HepG2 (cell line): Measurements from ENCODE around the gene HRNR. TPM values are rescaled to one million over a fixed set of nuclear protein-coding genes. Genes with fewer than 3 reads are reported as not detected.
"Not testable (repeated sequence)": the region's sequence is repeated elsewhere in the genome, so short reads cannot be mapped to it uniquely, and the experiment has no call there.

ENCODE experiments used
- ATAC-seq: fragments of 200-7000 bp; cut with Tn5 transposase; 3 replicates; pipeline ENCODE4 v1.9.1; 2020; ENCODE audit warnings: mild to moderate bottlenecking, moderate library complexity
- BruUV-seq: library from RNA; stranded (reverse); fragments of 400-500 nt; replicated peaks from 2 replicates; lab custom pipeline; 2021; lab: Mats Ljungman, UMichigan
- CTCF ChIA-PET: fragments of 300-600 bp; formaldehyde crosslinking; extraction: SDS; loops from one replicate; lab custom pipeline; 2021; ENCODE audit warnings: low total read pairs, inconsistent platforms, low intra/inter-chr PET ratio; lab: Yijun Ruan, JAX
- POLR2A ChIA-PET: fragments of 350-600 bp; sonication (Branson Sonifier 250); formaldehyde crosslinking; loops from one replicate; lab custom pipeline; 2020; ENCODE audit warnings: antibody characterized with exemption, inconsistent platforms; lab: Yijun Ruan, JAX
- DNase-seq: peaks from one replicate; pipeline ENCODE4 v3.0.0-alpha.2; 2015; ENCODE audit warnings: low spot score
- FAIRE-seq: peaks from 3 replicates; lab custom pipeline; 2011; peaks lifted over from hg19 to GRCh38; lab: Jason Lieb, UNC
- H2AFZ ChIP-seq: one replicate; pipeline ENCODE4 v1.6.1; 2011; ENCODE audit warnings: low read length, inconsistent platforms
- H3K27ac ChIP-seq: fragments of 300-600 bp; 3 replicates; pipeline ENCODE4 v1.8.0; 2011; ENCODE audit warnings: mixed run types, mild to moderate bottlenecking, mixed read lengths, low read length, inconsistent platforms; ENCODE audit not compliant: insufficient read depth; ENCODE audit errors: extremely low read length
- H3K27me3 ChIP-seq, 2 experiments: fragments of 200-600 bp in 1 of 2; 2 replicates in 1 of 2; 3 replicates in 1 of 2; pipeline versions ENCODE4 v1.6.0 to v1.8.0; 2011; ENCODE audit warnings: low read length in 2 of 2, mild to moderate bottlenecking in 2 of 2, moderate library complexity in 2 of 2, inconsistent platforms in 1 of 2; ENCODE audit not compliant: insufficient read depth in 2 of 2, control insufficient read depth in 1 of 2
- H3K36me3 ChIP-seq, 2 experiments: fragments of 200-600 bp in 1 of 2; replicated peaks in 1 of 2; 2 replicates in 1 of 2; 3 replicates in 1 of 2; pipeline versions ENCODE4 v1.5.1 to v1.8.0; 2011; ENCODE audit warnings: low read length in 2 of 2, inconsistent platforms in 1 of 2; ENCODE audit not compliant: insufficient read depth in 2 of 2, control insufficient read depth in 1 of 2
- H3K4me1 ChIP-seq: 2 replicates; pipeline ENCODE4 v1.5.1; 2012; ENCODE audit warnings: low read length, inconsistent platforms; ENCODE audit not compliant: insufficient read depth
- H3K4me2 ChIP-seq: 2 replicates; pipeline ENCODE4 v1.6.0; 2011; ENCODE audit warnings: low read depth, low read length, inconsistent platforms
- H3K4me3 ChIP-seq, 3 experiments: fragments of 200-600 bp in 1 of 3; sonication (generic), shearing (Covaris generic) in 1 of 3; replicated peaks in 1 of 3; 2 replicates each; pipeline ENCODE4 v1.5.1; 2011 to 2016; ENCODE audit warnings: low read length in 3 of 3, inconsistent platforms in 2 of 3, low read depth in 2 of 3, mild to moderate bottlenecking in 2 of 3, control low read depth in 1 of 3, mixed read lengths in 1 of 3; ENCODE audit not compliant: insufficient read depth in 1 of 3
- H3K79me2 ChIP-seq: one replicate; pipeline ENCODE4 v1.6.1; 2011; ENCODE audit warnings: low read length, inconsistent platforms; ENCODE audit not compliant: insufficient read depth
- H3K9ac ChIP-seq: 2 replicates; pipeline ENCODE4 v1.6.0; 2011; ENCODE audit warnings: mild to moderate bottlenecking, low read depth, low read length, inconsistent platforms; ENCODE audit not compliant: insufficient read depth
- H3K9me3 ChIP-seq: 2 replicates; pipeline ENCODE4 v1.5.1; 2012; ENCODE audit warnings: mild to moderate bottlenecking, low read length
- H4K20me1 ChIP-seq: 2 replicates; pipeline ENCODE4 v1.6.0; 2011; ENCODE audit warnings: inconsistent platforms, mild to moderate bottlenecking, low read length, moderate library complexity; ENCODE audit not compliant: insufficient read depth
- ARHGAP35 ChIP-seq: sonication (generic); formaldehyde crosslinking; IDR thresholded peaks from 2 replicates; pipeline ENCODE4 v1.9.0; 2022; ENCODE audit warnings: mild to moderate bottlenecking, inconsistent platforms, moderate library complexity, missing genetic modification reagents, borderline replicate concordance
- RFX1 ChIP-seq: fragments of 450-650 bp; IDR thresholded peaks from 2 replicates; pipeline ENCODE4 v1.6.1; 2017
- THYN1 ChIP-seq: sonication (generic); formaldehyde crosslinking; IDR thresholded peaks from 2 replicates; pipeline ENCODE4 v1.8.1; 2023; ENCODE audit warnings: low read depth, mild to moderate bottlenecking, moderate library complexity, missing genetic modification reagents, borderline replicate concordance
- ZNF567 ChIP-seq: sonication (generic); formaldehyde crosslinking; IDR thresholded peaks from 2 replicates; pipeline ENCODE4 v1.8.1; 2023; ENCODE audit warnings: mild to moderate bottlenecking, missing genetic modification reagents, borderline replicate concordance
- WGBS: methylation state at CpG from one replicate; pipeline ENCODE4 v1.1.6; 2017; ENCODE audit warnings: low lambda C conversion rate; 5-methylcytosine and 5-hydroxymethylcytosine counted together
- in situ Hi-C: cut with HindIII; loops from 2 replicates; pipeline ENCODE4 v1.10.0; 2017; ENCODE audit warnings: low pct_unique_long_range_greater_than_20kb; ENCODE audit not compliant: extremely low pct_ligation_motif_present
- intact Hi-C: fragments of 100-400 bp; cut with micrococcal nuclease; formaldehyde crosslinking; loops from one replicate; pipeline ENCODE4 v1.10.0; 2022; ENCODE audit not compliant: unreplicated experiment
- polyA plus RNA-seq, 8 experiments: library from polyadenylated mRNA; depleted of rRNA in 3 of 8; stranded (reverse) in 7 of 8; unstranded in 1 of 8; fragments of >200 nt; fragmentation: Illumina TruSeq in 4 of 8; extraction: Trizol in 4 of 8; gene quantifications; 2 replicates each; pipeline versions ENCODE4 v1.2.1 to v1.2.3, GENCODE V29; 2011 to 2016; ENCODE audit warnings: low read depth in 4 of 8, missing spikeins in 1 of 8, mixed read lengths in 1 of 8; ENCODE audit not compliant: insufficient read depth in 1 of 8
- total RNA-seq, 5 experiments: library from RNA; depleted of rRNA; stranded (reverse); fragments of >200 nt; fragmentation: Illumina TruSeq; extraction: Trizol; gene quantifications; 2 replicates each; pipeline ENCODE4 v1.2.3, GENCODE V29; 2016; ENCODE audit warnings: low read depth in 1 of 5
- TF ChIP-seq, protein P1 (sequence below): sonication (generic); formaldehyde crosslinking; IDR thresholded peaks from 2 replicates; pipeline ENCODE4 v1.4.0; 2020; ENCODE audit warnings: missing genetic modification reagents, borderline replicate concordance
- TF ChIP-seq, protein P2 (sequence below): sonication (generic); formaldehyde crosslinking; IDR thresholded peaks from 2 replicates; pipeline ENCODE4 v1.4.0; 2020; ENCODE audit warnings: missing genetic modification reagents, mild to moderate bottlenecking, borderline replicate concordance
- TF ChIP-seq, protein P3 (sequence below): sonication (generic); formaldehyde crosslinking; IDR thresholded peaks from 2 replicates; pipeline ENCODE4 v1.4.0; 2020; ENCODE audit warnings: mild to moderate bottlenecking, missing genetic modification reagents
- TF ChIP-seq, protein P4 (sequence below): sonication (generic); formaldehyde crosslinking; IDR thresholded peaks from 2 replicates; pipeline ENCODE4 v1.8.1; 2023; ENCODE audit warnings: mild to moderate bottlenecking, moderate library complexity, missing genetic modification reagents

HRNR gene
- total and polyA plus RNA-seq, 2 of the 13 experiments (the other 11 are each of a cell fraction or from before 2014, with no cell fraction given), result not detected

DNA sequence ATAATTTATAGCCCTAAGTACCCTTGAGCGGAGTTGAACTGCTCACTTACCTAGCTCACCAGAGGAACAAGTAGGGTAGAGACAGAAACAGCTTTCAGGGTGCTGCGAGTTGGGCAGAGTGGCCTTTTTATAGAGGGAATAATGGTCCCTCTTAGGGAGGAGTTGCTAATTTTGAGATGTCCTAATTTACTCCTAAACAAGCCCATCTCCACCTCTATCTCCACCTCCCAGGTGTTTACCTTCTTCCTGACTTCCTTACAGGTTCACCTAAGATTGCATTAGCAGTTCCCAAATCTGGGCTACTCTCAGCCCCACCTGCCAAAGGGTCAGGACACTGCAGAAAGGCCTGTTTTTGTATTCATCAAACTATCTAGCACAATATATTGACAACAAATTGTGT, at the start of gene HRNR (continued):
- TF ChIP-seq, protein P1, sequence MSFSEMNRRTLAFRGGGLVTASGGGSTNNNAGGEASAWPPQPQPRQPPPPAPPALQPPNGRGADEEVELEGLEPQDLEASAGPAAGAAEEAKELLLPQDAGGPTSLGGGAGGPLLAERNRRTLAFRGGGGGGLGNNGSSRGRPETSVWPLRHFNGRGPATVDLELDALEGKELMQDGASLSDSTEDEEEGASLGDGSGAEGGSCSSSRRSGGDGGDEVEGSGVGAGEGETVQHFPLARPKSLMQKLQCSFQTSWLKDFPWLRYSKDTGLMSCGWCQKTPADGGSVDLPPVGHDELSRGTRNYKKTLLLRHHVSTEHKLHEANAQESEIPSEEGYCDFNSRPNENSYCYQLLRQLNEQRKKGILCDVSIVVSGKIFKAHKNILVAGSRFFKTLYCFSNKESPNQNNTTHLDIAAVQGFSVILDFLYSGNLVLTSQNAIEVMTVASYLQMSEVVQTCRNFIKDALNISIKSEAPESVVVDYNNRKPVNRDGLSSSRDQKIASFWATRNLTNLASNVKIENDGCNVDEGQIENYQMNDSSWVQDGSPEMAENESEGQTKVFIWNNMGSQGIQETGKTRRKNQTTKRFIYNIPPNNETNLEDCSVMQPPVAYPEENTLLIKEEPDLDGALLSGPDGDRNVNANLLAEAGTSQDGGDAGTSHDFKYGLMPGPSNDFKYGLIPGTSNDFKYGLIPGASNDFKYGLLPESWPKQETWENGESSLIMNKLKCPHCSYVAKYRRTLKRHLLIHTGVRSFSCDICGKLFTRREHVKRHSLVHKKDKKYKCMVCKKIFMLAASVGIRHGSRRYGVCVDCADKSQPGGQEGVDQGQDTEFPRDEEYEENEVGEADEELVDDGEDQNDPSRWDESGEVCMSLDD (CRISPR knock-in tag), result no peak
- TF ChIP-seq ZNF567 (no peak), THYN1 (CRISPR knock-in tag) (no peak), RFX1 (no peak), ARHGAP35 (CRISPR knock-in tag) (no peak)
- TF ChIP-seq, protein P2, sequence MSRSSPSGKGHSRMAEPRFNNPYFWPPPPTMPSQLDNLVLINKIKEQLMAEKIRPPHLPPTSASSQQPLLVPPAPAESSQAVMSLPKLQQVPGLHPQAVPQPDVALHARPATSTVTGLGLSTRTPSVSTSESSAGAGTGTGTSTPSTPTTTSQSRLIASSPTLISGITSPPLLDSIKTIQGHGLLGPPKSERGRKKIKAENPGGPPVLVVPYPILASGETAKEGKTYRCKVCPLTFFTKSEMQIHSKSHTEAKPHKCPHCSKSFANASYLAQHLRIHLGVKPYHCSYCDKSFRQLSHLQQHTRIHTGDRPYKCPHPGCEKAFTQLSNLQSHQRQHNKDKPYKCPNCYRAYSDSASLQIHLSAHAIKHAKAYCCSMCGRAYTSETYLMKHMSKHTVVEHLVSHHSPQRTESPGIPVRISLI, result no peak
- TF ChIP-seq, protein P3, sequence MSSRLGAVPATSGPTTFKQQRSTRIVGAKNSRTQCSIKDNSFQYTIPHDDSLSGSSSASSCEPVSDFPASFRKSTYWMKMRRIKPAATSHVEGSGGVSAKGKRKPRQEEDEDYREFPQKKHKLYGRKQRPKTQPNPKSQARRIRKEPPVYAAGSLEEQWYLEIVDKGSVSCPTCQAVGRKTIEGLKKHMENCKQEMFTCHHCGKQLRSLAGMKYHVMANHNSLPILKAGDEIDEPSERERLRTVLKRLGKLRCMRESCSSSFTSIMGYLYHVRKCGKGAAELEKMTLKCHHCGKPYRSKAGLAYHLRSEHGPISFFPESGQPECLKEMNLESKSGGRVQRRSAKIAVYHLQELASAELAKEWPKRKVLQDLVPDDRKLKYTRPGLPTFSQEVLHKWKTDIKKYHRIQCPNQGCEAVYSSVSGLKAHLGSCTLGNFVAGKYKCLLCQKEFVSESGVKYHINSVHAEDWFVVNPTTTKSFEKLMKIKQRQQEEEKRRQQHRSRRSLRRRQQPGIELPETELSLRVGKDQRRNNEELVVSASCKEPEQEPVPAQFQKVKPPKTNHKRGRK (CRISPR knock-in tag), result no peak
- TF ChIP-seq, protein P4, sequence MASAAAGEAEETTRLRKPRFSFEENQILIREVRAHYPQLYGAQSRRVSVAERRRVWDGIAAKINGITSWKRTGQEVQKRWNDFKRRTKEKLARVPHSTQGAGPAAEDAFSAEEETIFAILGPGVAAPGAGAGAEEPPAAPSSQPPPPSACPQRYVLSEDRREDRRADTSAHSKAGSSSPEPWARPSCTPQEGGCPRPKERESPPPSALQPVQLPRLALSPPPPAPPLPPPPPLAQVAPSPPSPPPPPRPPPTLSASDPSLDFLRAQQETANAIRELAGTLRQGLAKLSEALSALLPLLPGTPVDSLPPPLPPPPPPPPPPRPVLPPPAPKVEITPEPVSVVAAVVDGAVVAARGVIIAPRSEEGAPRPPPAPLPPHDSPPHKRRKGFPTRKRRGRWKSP (CRISPR knock-in tag), result no peak

DNA sequence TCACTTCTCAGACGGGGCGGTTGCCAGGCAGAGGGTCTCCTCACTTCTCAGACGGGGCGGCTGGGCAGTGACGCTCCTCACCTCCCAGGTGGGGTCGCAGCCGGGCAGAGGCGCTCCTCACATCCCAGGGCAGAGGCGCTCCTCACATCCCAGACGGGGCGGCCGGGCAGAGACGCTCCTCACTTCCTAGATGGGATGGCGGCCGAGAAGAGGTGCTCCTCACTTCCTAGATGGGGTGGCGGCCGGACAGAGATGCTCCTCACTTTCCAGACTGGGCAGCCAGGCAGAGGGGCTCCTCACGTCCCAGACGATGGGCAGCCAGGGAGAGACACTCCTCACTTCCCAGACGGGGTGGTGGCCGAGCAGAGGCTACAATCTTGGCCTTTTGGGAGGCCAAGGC, 32.4 kb upstream of the HRNR start:
- WGBS, result no CpG with 5 or more reads among the region's 21 CpGs
- H3K79me2 ChIP-seq, DNase-seq, CTCF ChIA-PET, in situ Hi-C loops, H3K36me3 ChIP-seq, H3K27me3 ChIP-seq, H3K27ac ChIP-seq, H3K4me3 ChIP-seq, FAIRE-seq, ATAC-seq, H3K4me1 ChIP-seq, BruUV-seq, POLR2A ChIA-PET, H2AFZ ChIP-seq, H3K4me2 ChIP-seq, H3K9ac ChIP-seq, intact Hi-C loops, H4K20me1 ChIP-seq, H3K9me3 ChIP-seq: not testable (repeated sequence)
